ENCODE data around the gene SFXN5. TPM values are rescaled to one million over a fixed set of nuclear protein-coding genes. Genes with fewer than 3 reads are reported as not detected.

SFXN5 gene
- total and polyA plus RNA-seq, 2 of the 8 experiments (the other 6 are each of a cell fraction or from before 2014, with no cell fraction given): 29.3 to 33.1 TPM

DNA sequence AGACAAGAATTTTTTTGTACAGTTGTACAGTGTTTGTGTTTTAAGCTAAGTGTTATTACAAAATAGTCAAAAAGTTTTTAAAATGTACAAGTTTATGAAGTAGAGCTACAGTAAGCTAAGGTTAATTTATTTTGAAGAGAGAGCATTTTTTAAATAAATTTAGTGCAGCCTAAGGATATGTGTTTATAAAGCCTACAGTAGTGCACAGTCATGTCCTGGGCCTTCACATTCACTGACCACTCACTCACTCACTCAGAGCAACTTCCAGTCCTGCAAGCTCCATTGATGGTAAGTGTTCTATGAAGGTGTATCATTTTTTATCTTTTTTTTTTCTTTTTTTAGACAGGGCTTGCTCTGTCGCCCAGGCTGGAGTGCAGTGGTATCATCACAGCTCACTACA lies 44.2 kb downstream of the SFXN5 start:
- ChIA-PET POLR2A (ENCODE audit: partially characterized antibody) (interaction anchor here (0.9 kb wide), 1 partner anchor 42 kb away, joined by 4 read pairs; no protein-coding TSS in a partner anchor), CTCF (ENCODE audit: partially characterized antibody) (interaction anchor here (0.7 to 1.2 kb wide), 3 partner anchors 34 to 109 kb away, joined by 3 to 5 read pairs (median 5); no protein-coding TSS in a partner anchor)
- no peak overlapping the region for H4K91ac ChIP-seq (replicated peaks; ENCODE audit: insufficient read length, low read length)
- no peak overlapping the region for H2BK5ac ChIP-seq (ENCODE audit: low read depth, low read length)
- peaks cover 0 to 5% (median 0%) of the 10 kb centered on the region in 4 experiments; a peak in 2 of 7 replicates for H3K4me1 ChIP-seq (replicated peaks in 1 of 4; ENCODE audit: control insufficient read depth in 3 of 4, insufficient read depth in 4 of 4, low read length in 3 of 4)
- no peak overlapping the region for H3K27ac ChIP-seq (ENCODE audit: low read depth, low read length)
- no peak for TF ChIP-seq SIRT6 (IDR thresholded peaks at IDR 0.05; ENCODE audit: low read length)
- H2BK120ac ChIP-seq (replicated peaks; ENCODE audit: low read depth, low read length): no peak overlapping the region
- H3K56ac ChIP-seq (replicated peaks; ENCODE audit: insufficient read length, low read depth, low read length): no peak overlapping the region
- H3K9ac ChIP-seq (replicated peaks in 1 of 4; ENCODE audit: extremely low read depth in 1 of 4, low read depth in 3 of 4, low read length in 3 of 4): no peak overlapping the region
- DNase-seq (ENCODE audit: low read depth in 1 of 2, low spot score in 2 of 2): no peak
- H3K9me3 ChIP-seq (ENCODE audit: insufficient read depth in 2 of 2, low read depth in 1 of 2, low read length in 1 of 2): no peaks in the 10 kb centered on the region
- H3K4me3 ChIP-seq (ENCODE audit: extremely low read depth in 1 of 4, insufficient read depth in 2 of 4, low read depth in 3 of 4, low read length in 4 of 4): no peak overlapping the region
- no peaks in the 10 kb centered on the region for H3K23me2 ChIP-seq (ENCODE audit: low read depth, low read length)
- WGBS, 2 experiments (ENCODE audit: extremely low coverage in 1 of 2, insufficient coverage in 1 of 2, insufficient read length in 1 of 2, insufficient replicate concordance in 2 of 2, low coverage in 1 of 2, low lambda C conversion rate in 2 of 2, missing lambda C conversion rate in 1 of 2): no CpG with 5 or more reads among the region's 1 CpG
- H4K8ac ChIP-seq (ENCODE audit: extremely low read depth, insufficient read depth, low read length): no peak overlapping the region
- H2AFZ ChIP-seq (ENCODE audit: low read length): no peak overlapping the region
- FAIRE-seq: no peak
- H4K20me1 ChIP-seq (replicated peaks in 1 of 2; ENCODE audit: control insufficient read depth in 1 of 2, insufficient read depth in 2 of 2, low read length in 2 of 2): peaks cover 5% of the 10 kb centered on the region in 2 experiments
- H2BK12ac ChIP-seq (ENCODE audit: low read depth, low read length): no peak overlapping the region
- H3K23ac ChIP-seq (ENCODE audit: insufficient read length): no peak overlapping the region
- no peak overlapping the region for H2AK5ac ChIP-seq (ENCODE audit: low read depth, low read length)
- no peaks in the 10 kb centered on the region for H3K27me3 ChIP-seq (replicated peaks in 1 of 4; ENCODE audit: control insufficient read depth in 3 of 4, extremely low read depth in 1 of 4, insufficient read depth in 3 of 4, low read length in 3 of 4)
- no peak overlapping the region for H3K14ac ChIP-seq (ENCODE audit: insufficient read length)
- no peaks in the 10 kb centered on the region for H3K79me1 ChIP-seq (ENCODE audit: low read depth, low read length)
- no peak overlapping the region for H3K4ac ChIP-seq (replicated peaks; ENCODE audit: insufficient read length, low read depth, low read length)
- H2BK15ac ChIP-seq (ENCODE audit: low read length): no peak overlapping the region
- no peak overlapping the region for H2BK20ac ChIP-seq (ENCODE audit: low read length)
- no peak overlapping the region for H3K4me2 ChIP-seq (ENCODE audit: insufficient read depth in 1 of 2, low read depth in 2 of 2, low read length in 2 of 2)
- no peak overlapping the region for H3K18ac ChIP-seq (ENCODE audit: extremely low read depth, low read length)
- H3K79me2 ChIP-seq (ENCODE audit: control insufficient read depth in 1 of 2, insufficient read depth in 2 of 2, low read length in 2 of 2): no peaks in the 10 kb centered on the region
- no peaks in the 10 kb centered on the region; a peak in 1 of 8 replicates for H3K36me3 ChIP-seq (ENCODE audit: control insufficient read depth in 2 of 4, insufficient read depth in 4 of 4, low read length in 3 of 4)
- no peak overlapping the region for H4K5ac ChIP-seq (ENCODE audit: insufficient read length, low read depth, low read length)
